Germinal center (tissue), 1 donor: Measurements from ENCODE around the gene ZNF679.
A peak's percentile ranks its signal among the peaks of the same experiment; 100 is the strongest.
"Not testable (repeated sequence)": the region's sequence is repeated elsewhere in the genome, so short reads cannot be mapped to it uniquely, and the experiment has no call there.

Source experiments
- DNase-seq: peaks from one replicate; pipeline ENCODE4 v3.0.0; 2012; ENCODE audit warnings: mixed read lengths, low spot score

ZNF679 gene

DNA sequence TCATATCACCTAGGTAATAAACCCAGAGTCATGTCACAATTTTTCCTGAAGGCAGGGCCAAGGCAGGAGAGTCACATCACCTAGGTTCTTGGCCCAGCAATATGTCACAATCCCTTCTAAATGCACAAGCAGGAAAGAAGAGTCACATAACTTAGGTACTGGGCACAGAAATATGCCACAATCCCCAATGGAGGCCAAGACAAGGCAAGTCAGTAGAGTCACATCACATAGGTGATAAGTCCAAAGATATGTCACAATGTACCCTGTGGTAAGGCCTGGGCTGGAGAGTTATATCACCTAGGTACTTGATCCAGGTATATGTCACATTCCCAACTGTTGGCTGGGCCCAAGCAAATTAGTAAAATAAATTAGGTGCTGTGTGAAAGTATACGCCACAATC lies at the start of gene ZNF679:
ZNF679 (plus strand) TSS at position 301 of the 400 bp plus-strand sequence. CDS start 20,644 bp downstream, outside the sequence.
- not testable (repeated sequence) for DNase-seq

DNA sequence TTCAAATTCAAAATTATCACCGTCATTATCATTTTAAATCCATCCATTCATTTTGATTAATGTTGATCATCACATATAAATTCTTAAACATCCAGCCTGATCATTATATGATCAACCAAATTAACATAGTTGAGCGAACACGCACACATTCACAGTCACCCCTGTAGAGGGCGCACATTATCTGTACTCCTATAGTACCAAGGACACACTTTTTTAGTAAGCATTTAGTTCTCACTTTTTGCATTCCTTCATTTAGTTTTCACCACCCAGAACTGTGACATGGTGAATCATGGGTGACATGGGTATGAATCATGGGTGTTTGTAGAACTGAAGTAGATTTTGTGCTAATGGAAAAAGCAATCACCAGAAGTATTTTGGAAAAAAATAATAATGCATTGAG lies 47.3 kb upstream of the ZNF679 start:
- no peak for DNase-seq

- DNase-seq, result no peak
Measured at GRCh38 chr7:64181586-64181985, 46.7 kb upstream of the ZNF679 start.

DNA sequence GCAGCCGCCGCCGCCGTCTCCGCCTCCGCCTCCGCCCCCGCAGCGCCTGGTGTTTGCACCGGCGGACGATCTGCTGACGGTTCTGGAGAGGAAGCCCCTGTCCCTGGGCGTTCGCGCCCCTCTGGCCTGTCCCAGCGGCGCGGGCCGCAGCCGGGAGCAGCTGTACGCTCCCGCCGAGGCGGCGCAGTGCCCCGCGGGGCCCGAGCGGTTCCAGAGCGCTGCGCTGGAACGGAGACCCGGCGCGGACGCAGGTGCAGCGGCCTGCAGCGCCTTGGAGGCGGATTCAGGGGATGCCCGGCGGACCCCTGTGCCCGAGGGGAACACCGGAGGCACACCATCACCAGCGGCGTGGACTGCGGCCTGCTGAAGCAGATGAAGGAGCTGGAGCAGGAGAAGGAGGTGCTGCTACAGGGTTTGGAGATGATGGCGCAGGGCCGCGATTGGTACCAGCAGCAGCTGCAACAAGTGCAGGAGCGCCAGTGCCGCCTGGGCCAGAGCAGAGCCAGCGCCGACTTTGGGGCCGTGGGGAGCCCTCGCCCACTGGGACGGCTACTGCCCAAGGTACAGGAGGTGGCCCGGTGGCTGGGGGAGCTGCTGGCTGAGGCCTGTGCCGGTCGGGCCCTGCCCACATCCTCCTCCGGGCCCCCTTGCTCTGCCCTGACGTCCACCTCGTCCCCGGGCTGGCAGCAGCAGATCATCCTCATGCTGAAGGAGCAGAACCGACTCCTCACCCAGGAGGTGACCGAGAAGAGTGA lies 46.1 kb upstream of the ZNF679 start:
- DNase-seq, result no peak

- DNase-seq, result no peak
Measured at GRCh38 chr7:64183126-64183742, 45.0 kb upstream of the ZNF679 start.

- DNase-seq, result no peak
Measured at GRCh38 chr7:64183827-64184372, 44.4 kb upstream of the ZNF679 start.

DNA sequence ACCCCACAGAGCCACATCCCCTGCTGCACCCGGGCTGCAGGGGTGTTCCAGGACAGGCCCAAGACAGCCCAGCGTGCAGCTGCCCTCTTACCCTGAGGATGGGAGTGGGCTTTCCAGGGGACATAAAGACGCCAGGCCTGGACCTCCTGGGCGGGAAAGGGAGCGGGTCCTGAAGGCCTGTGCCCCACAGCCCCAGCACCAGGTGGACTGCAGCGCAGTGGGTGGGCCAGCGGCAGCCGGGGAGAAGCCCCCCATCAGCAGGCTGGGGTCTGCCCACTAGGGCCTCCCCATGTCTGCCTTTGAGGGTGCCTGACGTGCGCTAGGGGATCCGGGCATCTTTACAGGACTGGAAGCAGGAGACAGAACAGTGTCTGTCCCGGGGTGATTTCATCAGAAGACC lies 43.9 kb upstream of the ZNF679 start:
- no peak for DNase-seq

DNA sequence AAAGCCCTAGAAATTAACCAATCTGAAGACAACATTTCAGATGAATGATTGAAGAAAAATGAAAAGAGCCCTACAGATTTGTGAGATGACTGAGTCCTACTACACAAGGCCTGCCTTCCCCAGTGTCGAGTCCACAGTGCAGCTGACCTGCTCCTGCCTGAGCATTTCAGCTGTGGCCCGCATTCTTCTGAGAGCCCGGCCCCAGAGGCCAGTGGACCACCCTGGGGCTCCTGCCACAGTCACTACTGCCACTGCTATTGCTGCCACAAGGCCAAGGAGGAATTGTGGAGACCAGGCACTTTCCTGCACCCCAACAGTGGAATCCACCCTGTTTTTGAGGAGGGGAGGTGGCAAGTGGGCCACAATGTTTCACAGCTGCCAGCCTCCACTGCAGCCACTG lies 40.9 kb upstream of the ZNF679 start:
- DNase-seq, result no peak

GRCh38 chr7:64192148-64192704 lies 36.0 kb upstream of the ZNF679 start:
- no peak for DNase-seq

DNA sequence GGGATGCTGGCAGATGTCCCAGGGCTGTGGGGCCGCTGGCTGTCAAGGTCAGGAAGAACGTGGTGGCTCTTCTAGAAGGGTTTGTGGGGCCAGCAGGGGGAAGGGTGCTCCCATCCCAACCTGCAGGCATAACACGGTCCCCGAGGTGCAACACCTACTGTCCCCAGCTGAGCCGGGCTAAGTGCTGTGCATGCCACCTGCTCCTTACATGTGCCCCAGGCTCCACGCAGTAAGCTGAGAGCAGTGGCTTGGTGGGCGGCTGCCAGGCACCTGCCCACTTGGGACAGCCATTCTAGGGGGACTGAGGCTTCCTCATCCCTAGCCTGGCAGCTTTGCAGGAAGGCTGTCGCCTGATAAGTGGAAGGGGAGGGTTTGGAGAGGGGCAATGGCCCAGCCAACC lies 35.5 kb upstream of the ZNF679 start:
- DNase-seq, result no peak

- DNase-seq, result no peak
Measured at GRCh38 chr7:64206903-64207302, 21.4 kb upstream of the ZNF679 start, which contains the start of gene ZNF735. Gene ZNF735 (plus strand): TSS chr7:64207203. CDS start chr7:64207203, 0 bp downstream.

DNA sequence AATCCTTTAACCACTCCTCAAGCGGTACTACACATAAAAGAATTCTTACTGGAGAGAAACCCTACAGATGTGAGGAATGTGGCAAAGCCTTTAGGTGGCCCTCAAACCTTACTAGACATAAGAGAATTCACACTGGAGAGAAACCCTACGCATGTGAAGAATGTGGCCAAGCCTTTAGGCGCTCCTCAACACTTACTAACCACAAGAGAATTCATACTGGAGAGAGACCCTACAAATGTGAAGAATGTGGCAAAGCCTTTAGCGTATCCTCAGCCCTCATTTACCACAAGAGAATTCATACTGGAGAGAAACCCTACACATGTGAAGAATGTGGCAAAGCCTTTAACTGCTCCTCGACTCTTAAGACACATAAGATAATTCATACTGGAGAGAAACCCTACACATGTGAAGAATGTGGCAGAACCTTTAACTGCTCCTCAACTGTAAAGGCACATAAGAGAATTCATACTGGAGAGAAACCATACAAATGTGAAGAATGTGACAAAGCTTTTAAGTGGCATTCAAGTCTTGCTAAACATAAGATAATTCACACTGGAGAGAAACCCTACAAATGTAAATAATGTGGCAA lies 8.5 kb upstream of the ZNF679 start:
- DNase-seq, result not testable (repeated sequence)

GRCh38 chr7:64223366-64223765 lies 4.9 kb upstream of the ZNF679 start:
- DNase-seq, result no peak

GRCh38 chr7:64266341-64266919 lies 38.2 kb downstream of the ZNF679 start:
- DNase-seq, result no peak

DNA sequence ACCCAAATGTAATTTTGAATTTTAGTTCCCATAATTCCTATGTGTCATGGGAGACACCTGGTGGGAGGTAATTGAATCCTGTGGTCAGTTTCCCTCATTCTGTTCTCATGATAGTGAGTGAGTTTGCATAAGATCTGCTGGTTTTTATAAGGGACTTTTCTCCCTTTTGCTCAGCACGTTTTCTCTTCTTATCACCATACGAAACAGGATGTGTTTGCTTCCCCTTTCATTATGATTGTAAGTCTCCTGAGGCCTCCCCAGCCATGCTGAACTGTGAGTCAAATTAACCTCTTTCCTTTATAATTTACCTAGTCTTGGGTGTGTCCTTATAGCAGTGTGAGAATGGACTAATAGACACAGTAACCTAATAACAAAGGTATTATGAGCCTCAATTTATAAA lies 49.4 kb downstream of the ZNF679 start:
- DNase-seq, result no peak

DNA sequence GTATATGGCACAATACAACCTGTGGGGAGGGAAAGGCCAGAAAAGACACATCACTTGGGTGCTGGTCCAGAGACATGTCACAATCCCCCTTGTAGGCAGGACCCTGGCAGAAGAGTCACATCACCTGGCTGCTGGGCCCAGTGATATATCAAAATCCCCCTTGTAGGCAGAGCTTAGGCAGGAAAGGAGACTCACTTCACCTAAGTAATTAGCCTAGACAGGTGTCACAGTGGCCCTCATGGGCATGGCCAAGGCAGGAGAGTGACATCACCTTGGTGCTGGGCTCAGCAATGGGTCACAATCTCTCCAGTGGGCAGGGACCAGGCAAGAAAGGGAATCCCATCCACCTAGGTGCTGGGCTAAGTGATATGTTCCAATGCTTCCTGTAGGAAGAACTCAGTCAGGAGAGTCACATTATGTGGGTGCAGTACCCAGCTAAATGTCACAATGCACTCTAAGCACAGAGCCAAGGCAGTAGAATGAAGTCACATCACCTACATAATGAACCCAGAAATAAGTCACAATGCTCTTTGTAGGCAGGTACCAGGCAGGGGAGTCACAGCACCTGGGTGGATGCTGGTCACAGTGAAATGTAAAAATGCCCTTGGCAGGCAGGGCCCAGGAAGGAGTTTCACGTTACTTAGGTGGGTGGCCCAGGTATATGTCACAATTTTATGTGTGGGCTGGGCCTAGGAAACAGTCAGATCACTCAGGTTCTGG lies 66.6 kb downstream of the ZNF679 start:
- DNase-seq, result no peak

GRCh38 chr7:64297418-64297817 lies 69.1 kb downstream of the ZNF679 start:
- not testable (repeated sequence) for DNase-seq

DNA sequence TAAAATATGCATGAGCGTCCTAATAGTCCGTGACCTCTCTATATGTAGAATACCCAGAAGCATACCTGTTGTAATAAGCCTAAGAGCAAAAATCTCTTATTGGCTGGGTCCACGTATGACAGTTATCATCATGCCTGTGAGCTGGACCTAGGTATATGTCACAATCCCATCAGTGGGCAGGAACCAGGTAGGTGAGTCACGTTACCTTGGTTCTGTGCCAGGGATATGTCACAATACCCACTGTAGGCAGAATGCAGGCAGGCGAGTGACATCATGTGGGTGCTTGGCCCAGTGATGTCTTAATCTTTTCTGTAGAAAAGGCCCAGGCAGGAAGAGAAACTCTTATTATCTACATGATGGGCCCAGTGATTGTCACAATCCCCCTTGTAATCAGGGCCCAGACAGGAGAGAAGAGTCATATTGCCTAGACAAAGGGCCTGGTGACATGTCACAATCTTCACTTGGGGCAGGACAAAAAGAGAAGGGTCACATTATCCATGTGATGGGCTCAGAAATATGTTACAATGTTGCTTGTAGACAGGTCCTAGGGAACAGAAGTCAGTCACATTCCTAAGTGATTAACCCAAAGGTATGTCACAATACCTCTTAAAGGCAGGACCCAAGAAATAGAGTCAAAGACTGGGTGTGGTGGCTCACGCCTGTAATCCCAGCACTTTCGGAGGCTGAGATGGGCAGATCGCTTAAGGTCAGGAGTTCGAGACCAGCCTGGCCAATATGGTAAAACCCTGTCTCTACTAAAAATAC lies 72.5 kb downstream of the ZNF679 start:
- DNase-seq, result no peak

DNA sequence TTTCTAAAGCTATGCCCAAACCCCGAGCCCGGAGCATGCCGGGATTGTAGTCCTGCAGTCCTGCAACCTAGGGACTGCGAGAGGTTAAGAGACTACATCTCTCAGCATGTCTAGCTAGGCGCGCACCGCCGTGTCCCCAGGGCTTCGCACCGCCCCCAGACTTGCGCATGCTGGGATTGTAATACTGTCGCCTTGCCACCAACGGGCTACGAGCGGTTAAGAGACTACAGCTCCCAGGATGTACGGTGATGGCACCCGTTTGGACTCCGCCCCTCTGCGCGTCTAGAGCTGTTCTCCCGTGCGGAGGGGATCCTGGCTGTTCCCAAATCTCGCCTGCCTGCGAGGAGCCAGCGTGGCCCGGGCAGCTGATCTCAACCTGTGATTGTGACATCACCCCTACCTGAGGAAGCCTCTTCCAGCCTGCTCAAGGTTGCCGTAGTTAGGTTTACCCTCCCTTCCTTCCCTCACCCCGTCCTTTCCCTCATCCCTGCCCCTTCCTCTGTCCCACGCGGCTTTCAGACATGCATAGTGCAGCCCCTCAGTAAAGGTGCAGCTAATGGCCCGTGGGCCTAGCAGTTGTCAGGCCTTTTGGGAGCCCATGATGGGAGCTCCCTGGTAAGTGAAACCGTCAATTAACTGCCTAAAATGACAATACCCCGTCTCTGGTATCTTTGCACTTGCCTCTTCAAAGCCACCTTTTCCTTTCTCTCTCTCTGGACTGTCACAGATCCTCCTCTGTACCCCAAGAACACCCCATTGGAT lies 79.2 kb downstream of the ZNF679 start:
- peak; percentile 84 for DNase-seq

DNA sequence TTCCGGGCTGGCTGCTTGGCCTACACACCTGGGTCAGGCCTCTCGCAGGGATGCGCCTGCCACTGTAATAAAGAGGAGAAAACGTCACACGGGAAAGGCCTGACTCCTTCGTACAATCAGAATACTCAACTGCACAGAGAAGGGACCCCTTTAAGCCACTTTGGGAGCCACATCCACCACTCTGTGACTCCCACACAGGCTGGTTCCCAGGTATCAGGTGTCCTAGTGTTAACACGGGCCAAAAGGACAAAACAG lies 79.7 kb downstream of the ZNF679 start:
- no peak for DNase-seq
